ENCODE results near the gene PLA2G4B. TPM values are rescaled to one million over a fixed set of nuclear protein-coding genes. Genes with fewer than 3 reads are reported as not detected.

Gene PLA2G4B
- polyA plus RNA-seq, 4 donors, result 7.6 to 9.1 (median 8.2) TPM

Other genes starting within 250 kb of the PLA2G4B start
- 10 to 100 TPM; 31.7 to 35.2 (median 33.2) TPM for gene MGA, start 178.4 kb upstream of the PLA2G4B start, polyA plus RNA-seq (ENCODE audit: insufficient read length in 4 of 4)
- 10 to 100 TPM; 12.3 to 15.5 (median 13.3) TPM for gene MAPKBP1, start 64.4 kb upstream of the PLA2G4B start, polyA plus RNA-seq (ENCODE audit: insufficient read length in 4 of 4)
- gene JMJD7, start 10.8 kb upstream of the PLA2G4B start, polyA plus RNA-seq (ENCODE audit: insufficient read length in 4 of 4), result 10 to 100 TPM in 3 of 4 donors, 1 to 10 TPM in 1; 9.1 to 14.2 (median 11.5) TPM
- 1 to 10 TPM; 2.6 to 3.0 (median 2.7) TPM for gene SPTBN5, start 55.2 kb downstream of the PLA2G4B start, polyA plus RNA-seq (ENCODE audit: insufficient read length in 4 of 4)
- 10 to 100 TPM; 15.3 to 21.2 (median 17.4) TPM for gene EHD4, start 133.7 kb downstream of the PLA2G4B start, polyA plus RNA-seq (ENCODE audit: insufficient read length in 4 of 4)
- gene PLA2G4E, start 182.2 kb downstream of the PLA2G4B start, polyA plus RNA-seq (ENCODE audit: insufficient read length in 4 of 4), result under 1 TPM in 2 of 4 donors, not detected in 2; 0.03 to 0.04 TPM